OCI-LY1 (cell line): ENCODE measurements around the gene TPTE.
"Not testable (repeated sequence)": the region's sequence is repeated elsewhere in the genome, so short reads cannot be mapped to it uniquely, and the experiment has no call there.

Source experiments
- H2AFZ ChIP-seq: fragments of 200-600 bp; sonication (generic), shearing (Covaris generic); 2 replicates; pipeline ENCODE4 v1.6.0; 2014; ENCODE audit warnings: antibody characterized with exemption, mild to moderate bottlenecking, low read length
- H3F3A ChIP-seq: fragments of 200-600 bp; sonication (generic), shearing (Covaris generic); 2 replicates; pipeline ENCODE4 v1.6.0; 2014; ENCODE audit warnings: mild to moderate bottlenecking, antibody characterized with exemption, low read length, moderate library complexity; ENCODE audit not compliant: insufficient read depth
- H3K27ac ChIP-seq: fragments of 200-600 bp; sonication (generic); 2 replicates; pipeline ENCODE4 v1.5.1; 2014; ENCODE audit warnings: low read length, mixed run types, mild to moderate bottlenecking, low read depth; ENCODE audit not compliant: poor library complexity, severe bottlenecking
- H3K27me3 ChIP-seq: fragments of 200-600 bp; sonication (generic); 2 replicates; pipeline ENCODE4 v1.6.0; 2014; ENCODE audit warnings: antibody characterized with exemption, mild to moderate bottlenecking, low read length, moderate library complexity; ENCODE audit not compliant: insufficient read depth
- H3K36me3 ChIP-seq: fragments of 200-600 bp; sonication (generic); 2 replicates; pipeline ENCODE4 v1.6.1; 2014; ENCODE audit warnings: mild to moderate bottlenecking, antibody characterized with exemption, low read length, moderate library complexity, mixed read lengths; ENCODE audit not compliant: insufficient read depth
- H3K4me1 ChIP-seq: fragments of 200-600 bp; sonication (generic); 2 replicates; pipeline ENCODE4 v1.5.1; 2014; ENCODE audit warnings: mild to moderate bottlenecking, low read length, moderate library complexity; ENCODE audit not compliant: insufficient read depth, severe bottlenecking
- H3K4me2 ChIP-seq: fragments of 200-600 bp; sonication (generic), shearing (Covaris generic); 2 replicates; pipeline ENCODE4 v1.6.1; 2014; ENCODE audit warnings: low read length
- H3K4me3 ChIP-seq: fragments of 200-600 bp; sonication (generic); 2 replicates; pipeline ENCODE4 v1.5.1; 2014; ENCODE audit warnings: low read length, low read depth, mild to moderate bottlenecking, mixed read lengths; ENCODE audit not compliant: poor library complexity, severe bottlenecking
- H3K79me2 ChIP-seq: fragments of 200-600 bp; shearing (Covaris generic); 2 replicates; pipeline ENCODE4 v1.6.1; 2016; ENCODE audit warnings: mixed run types, low read length, mixed read lengths; ENCODE audit not compliant: insufficient read depth
- H3K9ac ChIP-seq: fragments of 200-600 bp; sonication (generic), shearing (Covaris generic); 2 replicates; pipeline ENCODE4 v1.6.1; 2014; ENCODE audit warnings: mild to moderate bottlenecking, low read length, mixed read lengths
- H3K9me2 ChIP-seq: fragments of 200-600 bp; sonication (generic), shearing (Covaris generic); 2 replicates; pipeline ENCODE4 v1.6.1; 2014; ENCODE audit warnings: low read depth, mild to moderate bottlenecking, low read length, mixed read lengths
- H3K9me3 ChIP-seq: fragments of 200-600 bp; shearing (Covaris generic); 2 replicates; pipeline ENCODE4 v1.6.1; 2014; ENCODE audit warnings: low read length, mixed read lengths
- H4K20me1 ChIP-seq: fragments of 200-600 bp; sonication (generic), shearing (Covaris generic); 2 replicates; pipeline ENCODE4 v1.6.0; 2016; ENCODE audit warnings: mild to moderate bottlenecking, low read length; ENCODE audit not compliant: insufficient read depth
- EZH2 ChIP-seq: fragments of 200-600 bp; sonication (generic), shearing (Covaris generic); IDR thresholded peaks from 2 replicates; pipeline ENCODE4 v1.8.0; 2017; ENCODE audit warnings: borderline replicate concordance, mixed run types, mild to moderate bottlenecking, antibody characterized with exemption, low read length, moderate library complexity, mixed read lengths
- TF ChIP-seq, protein P1 (sequence below): fragments of 200-600 bp; sonication (generic), shearing (Covaris generic); IDR thresholded peaks from 2 replicates; pipeline ENCODE4 v1.5.1; 2017; ENCODE audit warnings: mild to moderate bottlenecking, antibody characterized with exemption, low read length, moderate library complexity, mixed read lengths

Gene TPTE

DNA sequence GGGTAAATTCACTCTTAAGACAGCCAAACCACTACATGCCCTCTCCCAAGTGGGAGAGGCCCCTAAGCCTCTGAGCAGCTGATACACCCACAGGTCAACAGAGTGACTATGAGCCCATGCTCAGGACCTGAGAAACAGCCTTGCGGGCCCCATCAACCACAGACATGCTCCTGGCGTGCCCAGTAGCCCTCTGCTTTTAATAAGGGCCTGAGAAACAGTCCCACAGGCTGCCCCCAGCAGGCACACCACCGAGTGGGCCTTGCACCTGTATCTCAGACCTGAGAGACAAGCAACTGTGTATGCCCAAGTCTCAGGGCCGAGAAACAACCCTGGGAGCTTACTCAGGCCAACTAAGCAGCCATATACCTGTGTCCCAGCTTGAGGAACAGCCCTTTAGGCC, 26.5 kb downstream of the TPTE start:
- not testable (repeated sequence) for H3K4me2 ChIP-seq, H3K27ac ChIP-seq, H3K27me3 ChIP-seq, H3K4me3 ChIP-seq, H3K9me2 ChIP-seq, H3K79me2 ChIP-seq, H3K9ac ChIP-seq, H3K9me3 ChIP-seq, H2AFZ ChIP-seq, H4K20me1 ChIP-seq, H3K4me1 ChIP-seq, H3F3A ChIP-seq, H3K36me3 ChIP-seq

DNA sequence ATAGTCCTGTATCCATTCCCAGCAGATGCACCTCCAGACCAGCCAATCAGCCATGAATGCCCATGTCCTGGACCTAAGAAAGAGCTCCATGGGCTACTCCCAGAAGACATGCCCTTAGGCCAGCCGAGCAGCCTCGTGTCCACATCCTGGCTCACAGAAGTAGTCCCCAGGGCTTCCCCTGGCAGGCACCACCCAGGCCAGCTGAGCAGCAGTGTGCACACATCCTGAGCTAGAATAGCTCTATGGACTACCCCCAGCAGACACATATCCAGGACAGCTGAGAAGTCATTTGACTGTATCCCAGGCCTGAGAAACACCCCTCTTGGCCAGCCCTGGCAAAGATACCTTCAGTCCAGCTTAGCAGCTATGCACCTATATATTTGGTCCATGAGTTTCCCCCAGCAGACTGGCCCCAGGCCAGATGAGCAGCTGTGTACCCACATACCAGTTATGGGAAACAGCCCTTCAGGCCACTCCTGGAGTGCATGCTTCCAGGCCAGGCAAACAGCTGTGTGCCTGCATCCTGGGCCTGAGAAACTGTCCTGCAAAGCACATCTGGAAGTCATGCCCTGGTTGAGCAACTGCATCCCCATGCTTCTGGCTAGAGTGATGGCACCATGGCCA, 27.1 kb downstream of the TPTE start:
- not testable (repeated sequence) for H2AFZ ChIP-seq, H3K4me3 ChIP-seq, H3K79me2 ChIP-seq, H3K27ac ChIP-seq, H4K20me1 ChIP-seq, H3K4me1 ChIP-seq, H3K9me2 ChIP-seq, H3F3A ChIP-seq, H3K9ac ChIP-seq, H3K36me3 ChIP-seq, H3K27me3 ChIP-seq, H3K9me3 ChIP-seq, H3K4me2 ChIP-seq

DNA sequence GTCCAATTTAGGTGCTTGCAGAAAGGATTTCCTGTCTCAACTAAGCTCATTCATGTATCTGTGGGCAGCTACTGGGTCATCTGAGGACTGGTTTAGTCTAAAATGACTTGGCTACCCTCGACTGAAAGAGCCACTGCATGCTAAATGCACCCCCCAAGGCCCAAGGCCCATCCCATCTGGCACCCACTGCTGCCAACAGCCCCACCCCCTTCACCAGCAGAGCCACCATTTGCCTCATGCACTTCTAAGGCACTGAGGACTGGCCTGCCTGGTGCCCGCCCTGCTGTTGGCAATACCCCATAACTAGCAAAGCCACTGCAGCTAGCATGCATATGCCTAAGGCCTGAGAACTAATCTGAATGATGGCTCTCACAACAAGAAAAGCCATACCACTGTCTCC, 49.4 kb downstream of the TPTE start:
- H3K4me2 ChIP-seq, H3K36me3 ChIP-seq, H3K27ac ChIP-seq, H3K27me3 ChIP-seq, H3F3A ChIP-seq, H3K4me1 ChIP-seq, H3K9me2 ChIP-seq, H3K9ac ChIP-seq, H3K9me3 ChIP-seq, H3K4me3 ChIP-seq, H3K79me2 ChIP-seq, H4K20me1 ChIP-seq, H2AFZ ChIP-seq: not testable (repeated sequence)

DNA sequence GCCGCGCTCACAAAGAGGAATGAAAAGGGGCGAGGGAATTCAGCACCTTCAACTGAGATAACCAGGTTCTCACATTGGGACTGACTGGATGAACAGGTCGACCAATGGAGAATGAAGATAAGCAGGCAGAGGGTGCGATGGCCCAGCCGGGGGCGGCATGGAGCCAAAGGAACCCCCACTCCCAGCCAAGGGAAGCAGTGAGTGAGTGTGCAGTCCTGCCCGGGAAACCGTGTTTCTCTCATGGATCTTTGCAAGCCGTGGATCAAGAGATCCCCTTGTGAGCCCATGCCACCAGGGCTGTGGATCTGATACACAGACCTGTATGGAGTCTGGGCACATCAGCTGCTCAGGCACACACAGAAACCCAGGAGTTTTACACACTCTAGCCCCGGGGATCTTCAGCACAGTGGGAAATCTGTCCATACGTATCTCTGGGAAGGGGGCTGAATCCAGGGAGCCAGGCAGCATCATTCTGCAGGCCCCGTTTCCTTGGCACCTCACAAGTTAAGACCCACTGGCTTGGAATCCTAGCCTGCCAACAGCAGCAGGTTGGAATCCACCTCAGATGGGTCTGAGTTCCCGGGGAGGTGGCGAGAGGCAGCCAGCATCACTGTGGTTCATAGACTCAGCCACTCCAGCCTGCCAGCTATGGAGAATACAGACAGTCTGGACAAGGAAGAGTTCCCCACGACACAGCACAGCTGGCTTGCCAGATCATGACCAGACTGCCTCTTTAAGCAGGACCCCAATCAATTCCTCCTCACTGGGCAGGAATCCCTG, 53.3 kb downstream of the TPTE start:
- not testable (repeated sequence) for H3K9me2 ChIP-seq, H3K9me3 ChIP-seq, H3K4me3 ChIP-seq, H4K20me1 ChIP-seq, H3K4me1 ChIP-seq, H3F3A ChIP-seq, H3K79me2 ChIP-seq, H3K9ac ChIP-seq, H2AFZ ChIP-seq, H3K4me2 ChIP-seq, H3K36me3 ChIP-seq, H3K27me3 ChIP-seq, H3K27ac ChIP-seq

DNA sequence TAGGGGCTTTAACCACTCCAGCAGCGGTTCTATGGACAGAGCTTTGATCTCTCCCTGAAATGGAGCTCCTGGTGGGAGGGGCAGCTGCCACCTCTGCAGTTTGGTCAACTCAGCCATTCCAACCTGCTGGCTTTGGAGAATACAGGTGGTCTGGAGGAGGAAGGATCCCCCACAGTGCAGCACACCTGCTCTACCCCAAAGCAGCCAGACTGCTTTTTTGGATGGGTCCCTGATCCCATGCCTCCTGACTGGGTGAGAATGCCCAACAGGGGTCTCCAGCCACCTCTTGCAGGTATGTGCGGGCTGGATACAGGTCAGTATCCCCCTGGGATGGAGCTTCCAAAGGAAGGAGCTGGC, 53.9 kb downstream of the TPTE start:
- Histone ChIP-seq H3K9me2 (no peaks in the 10 kb centered on the region), H2AFZ (no peak overlapping the region), H3K36me3 (no peaks in the 10 kb centered on the region), H3K27ac (no peak overlapping the region), H3K27me3 (no peaks in the 10 kb centered on the region), H3F3A (no peaks in the 10 kb centered on the region), H3K9me3 (no peaks in the 10 kb centered on the region), H3K79me2 (no peaks in the 10 kb centered on the region), H3K4me1 (no peaks in the 10 kb centered on the region), H3K4me2 (no peak overlapping the region), H3K9ac (no peak overlapping the region), H3K4me3 (no peak overlapping the region), H4K20me1 (no peaks in the 10 kb centered on the region)
- TF ChIP-seq, protein P1, sequence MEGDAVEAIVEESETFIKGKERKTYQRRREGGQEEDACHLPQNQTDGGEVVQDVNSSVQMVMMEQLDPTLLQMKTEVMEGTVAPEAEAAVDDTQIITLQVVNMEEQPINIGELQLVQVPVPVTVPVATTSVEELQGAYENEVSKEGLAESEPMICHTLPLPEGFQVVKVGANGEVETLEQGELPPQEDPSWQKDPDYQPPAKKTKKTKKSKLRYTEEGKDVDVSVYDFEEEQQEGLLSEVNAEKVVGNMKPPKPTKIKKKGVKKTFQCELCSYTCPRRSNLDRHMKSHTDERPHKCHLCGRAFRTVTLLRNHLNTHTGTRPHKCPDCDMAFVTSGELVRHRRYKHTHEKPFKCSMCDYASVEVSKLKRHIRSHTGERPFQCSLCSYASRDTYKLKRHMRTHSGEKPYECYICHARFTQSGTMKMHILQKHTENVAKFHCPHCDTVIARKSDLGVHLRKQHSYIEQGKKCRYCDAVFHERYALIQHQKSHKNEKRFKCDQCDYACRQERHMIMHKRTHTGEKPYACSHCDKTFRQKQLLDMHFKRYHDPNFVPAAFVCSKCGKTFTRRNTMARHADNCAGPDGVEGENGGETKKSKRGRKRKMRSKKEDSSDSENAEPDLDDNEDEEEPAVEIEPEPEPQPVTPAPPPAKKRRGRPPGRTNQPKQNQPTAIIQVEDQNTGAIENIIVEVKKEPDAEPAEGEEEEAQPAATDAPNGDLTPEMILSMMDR: no peak
- no peak for TF ChIP-seq EZH2

DNA sequence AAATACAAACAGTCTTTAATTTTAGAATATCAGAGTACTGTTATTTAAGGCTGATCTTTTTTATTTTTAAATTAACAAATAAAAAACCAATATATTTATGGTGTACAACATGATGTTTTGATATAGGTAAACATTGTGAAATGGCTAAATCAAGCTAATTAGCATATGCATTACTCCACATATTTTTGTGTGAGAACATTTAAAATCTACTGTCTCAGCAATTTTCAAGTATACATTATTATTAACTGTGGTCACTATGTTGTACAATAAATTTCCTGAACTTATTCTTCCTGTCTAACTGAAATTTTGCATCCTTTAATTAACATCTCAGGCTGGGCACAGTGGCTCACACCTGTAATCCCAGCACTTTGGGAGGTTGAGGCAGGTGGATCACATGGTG, 57.5 kb downstream of the TPTE start:
- H3K36me3 ChIP-seq: not testable (repeated sequence)

More for the DNA sequence above, 57.5 kb downstream of the TPTE start:
- not testable (repeated sequence) for H3K4me3 ChIP-seq, H3K27me3 ChIP-seq, H3K27ac ChIP-seq, H3K9me3 ChIP-seq, H3K9me2 ChIP-seq, H2AFZ ChIP-seq, H3K79me2 ChIP-seq, H4K20me1 ChIP-seq, H3K4me2 ChIP-seq, H3K9ac ChIP-seq, H3K4me1 ChIP-seq, H3F3A ChIP-seq
